Measurements from ENCODE around the gene RSRP1. TPM values are rescaled to one million over a fixed set of nuclear protein-coding genes. Genes with fewer than 3 reads are reported as not detected.

The RSRP1 gene
- total and polyA plus RNA-seq, 2 of the 4 experiments (the other 2 are of a cell fraction), result 71.0 TPM

- H2BK20ac ChIP-seq (ENCODE audit: low read depth, low read length), result no peak overlapping the region
- H2AFZ ChIP-seq (replicated peaks; ENCODE audit: low read length, poor library complexity), result no peak overlapping the region
- no peaks in the 10 kb centered on the region for H4K20me1 ChIP-seq (ENCODE audit: insufficient read depth, low read length)
- H4K91ac ChIP-seq (ENCODE audit: insufficient read depth, low read depth, low read length), result no peak overlapping the region
- peaks cover 36% of the 10 kb centered on the region for H3K27me3 ChIP-seq (ENCODE audit: control insufficient read depth, insufficient read depth, low read length)
- no peak overlapping the region for H2BK15ac ChIP-seq (ENCODE audit: low read depth, low read length)
- H3K9ac ChIP-seq (ENCODE audit: low read depth, low read length), result no peak overlapping the region
- H3K18ac ChIP-seq (ENCODE audit: low read depth, low read length), result no peak overlapping the region
- H3K79me1 ChIP-seq (ENCODE audit: low read depth in 1 of 2, low read length in 2 of 2), result no peaks in the 10 kb centered on the region
- H2AK9ac ChIP-seq (replicated peaks; ENCODE audit: low read depth, low read length, poor library complexity), result no peak overlapping the region
- DNase-seq, result no peak
- no peak overlapping the region for H3K23ac ChIP-seq (ENCODE audit: low read depth, low read length)
- H2AK5ac ChIP-seq (ENCODE audit: low read depth, low read length), result no peak overlapping the region
- ChIA-PET CTCF (no interaction called here), POLR2A (ENCODE audit: unreplicated experiment) (no interaction called here)
- H3K9me3 ChIP-seq (ENCODE audit: control insufficient read depth, insufficient read depth, low read length), result no peaks in the 10 kb centered on the region
- no peak overlapping the region for H2BK5ac ChIP-seq (ENCODE audit: low read depth, low read length, poor library complexity, severe bottlenecking)
- intact Hi-C loops (cut with micrococcal nuclease), result no loop called here
- H3K4me3 ChIP-seq (ENCODE audit: insufficient read depth, low read depth, low read length), result no peak overlapping the region
- H3K9me1 ChIP-seq (ENCODE audit: insufficient read depth, low read length), result no peaks in the 10 kb centered on the region
- no peaks in the 10 kb centered on the region for H3K36me3 ChIP-seq (ENCODE audit: control insufficient read depth, insufficient read depth, low read length)
- no peak overlapping the region for H3K4ac ChIP-seq (ENCODE audit: low read depth, low read length)
- H2BK120ac ChIP-seq (ENCODE audit: low read depth, low read length), result no peak overlapping the region
- in situ Hi-C loops (cut with MboI; ENCODE audit: low sequenced_read_pairs), result no loop called here
- no peak for ATAC-seq (ENCODE audit: low read depth)
- H3K14ac ChIP-seq (replicated peaks; ENCODE audit: low read depth, low read length), result no peak overlapping the region
- no TSS peak for BruUV-seq (replicated peaks)
- H3K4me2 ChIP-seq (ENCODE audit: low read depth, low read length), result no peak overlapping the region
- H3K27ac ChIP-seq (ENCODE audit: insufficient read depth, low read length), result no peak overlapping the region
- dilution Hi-C loops (cut with HindIII; ENCODE audit: low sequenced_read_pairs, unreplicated experiment), result loop anchor here (25.0 kb wide), 1 partner anchor 548 kb away; no protein-coding TSS in a partner anchor
- no peak overlapping the region for H3K56ac ChIP-seq (ENCODE audit: extremely low read depth, insufficient read depth, low read length)
- no peak for TF ChIP-seq NFE2L2 (IDR thresholded peaks at IDR 0.05; ENCODE audit: low read depth, low read length)
- no peak for TF ChIP-seq RFX5 (IDR thresholded peaks at IDR 0.05; ENCODE audit: low read depth, low read length)
- no peak for TF ChIP-seq RAD21 (IDR thresholded peaks at IDR 0.05; ENCODE audit: low read length)
- TF ChIP-seq CEBPB (IDR thresholded peaks at IDR 0.05; ENCODE audit: low read depth, low read length), result no peak
- no peak for TF ChIP-seq BHLHE40 (IDR thresholded peaks at IDR 0.05; ENCODE audit: low read depth, low read length)
- TF ChIP-seq CHD1 (IDR thresholded peaks at IDR 0.05; ENCODE audit: low read depth, low read length), result no peak
- no peak for TF ChIP-seq RCOR1 (IDR thresholded peaks at IDR 0.05; ENCODE audit: insufficient replicate concordance, low read length)
- no peak for TF ChIP-seq USF2 (IDR thresholded peaks at IDR 0.05; ENCODE audit: low read depth, low read length)
- WGBS, 2 experiments (ENCODE audit: extremely low coverage in 2 of 2, insufficient read length in 1 of 2), result no CpG with 5 or more reads among the region's 3 CpGs
- H4K8ac ChIP-seq (ENCODE audit: low read depth in 2 of 2, low read length in 2 of 2), result no peak overlapping the region
- H3K4me1 ChIP-seq (ENCODE audit: control insufficient read depth, insufficient read depth, low read length), result no peaks in the 10 kb centered on the region
- H4K5ac ChIP-seq (ENCODE audit: low read depth, low read length), result no peak overlapping the region
Measured at GRCh38 chr1:25210728-25211127, 36.5 kb downstream of the RSRP1 start.
